Endothelial cell of umbilical vein (primary cell): ENCODE measurements around the gene KCNN3. TPM values are rescaled to one million over a fixed set of nuclear protein-coding genes. Genes with fewer than 3 reads are reported as not detected.

Experiments
- BruUV-seq: library from RNA; stranded (reverse); fragments of 400-500 nt; replicated peaks from 2 replicates; lab custom pipeline; 2021; lab: Mats Ljungman, UMichigan
- CTCF ChIA-PET: fragments of 300-600, 350-600 bp; sonication (Branson Sonifier 250); formaldehyde crosslinking; loops from one replicate; lab custom pipeline; 2021; ENCODE audit warnings: antibody characterized with exemption, inconsistent platforms; lab: Charles Lee
- POLR2A ChIA-PET: fragments of 300-600, 350-600 bp; sonication (Branson Sonifier 250); formaldehyde crosslinking; loops from one replicate; lab custom pipeline; 2021; ENCODE audit warnings: antibody characterized with exemption, inconsistent platforms; lab: Charles Lee
- DNase-seq: peaks from one replicate; pipeline ENCODE4 v3.0.0-alpha.2; 2011; ENCODE audit warnings: low read depth, low spot score
- FAIRE-seq: peaks from 2 replicates; lab custom pipeline; 2011; peaks lifted over from hg19 to GRCh38; lab: Jason Lieb, UNC
- H2AFZ ChIP-seq: 2 replicates; pipeline ENCODE4 v1.6.0; 2012; ENCODE audit warnings: low read depth, low read length, control low read depth, inconsistent platforms
- H3K27ac ChIP-seq: 2 replicates; pipeline ENCODE4 v1.5.1; 2011; ENCODE audit warnings: low read depth, mild to moderate bottlenecking, control low read depth, low read length, moderate library complexity; ENCODE audit not compliant: insufficient read depth
- H3K27me3 ChIP-seq, 2 experiments: 2 replicates each; pipeline versions ENCODE4 v1.6.0 to v1.6.1; 2011; ENCODE audit warnings: low read length in 2 of 2, mixed read lengths in 1 of 2; ENCODE audit not compliant: control insufficient read depth in 2 of 2, insufficient read depth in 2 of 2
- H3K36me3 ChIP-seq, 2 experiments: 2 replicates in 1 of 2; 3 replicates in 1 of 2; pipeline ENCODE4 v1.5.1; 2011; ENCODE audit warnings: low read length in 2 of 2, mild to moderate bottlenecking in 1 of 2, moderate library complexity in 1 of 2; ENCODE audit not compliant: control insufficient read depth in 2 of 2, insufficient read depth in 2 of 2; ENCODE audit errors: extremely low read depth in 1 of 2
- H3K4me1 ChIP-seq: 3 replicates; pipeline ENCODE4 v1.5.1; 2011; ENCODE audit warnings: mild to moderate bottlenecking, low read length; ENCODE audit not compliant: control insufficient read depth, insufficient read depth; ENCODE audit errors: extremely low read depth
- H3K4me2 ChIP-seq: 2 replicates; pipeline ENCODE4 v1.6.1; 2011; ENCODE audit warnings: low read length, control low read depth, mixed read lengths; ENCODE audit not compliant: insufficient read depth
- H3K4me3 ChIP-seq, 3 experiments: fragments of 200-600 bp in 1 of 3; sonication (generic), shearing (Covaris generic) in 1 of 3; replicated peaks in 1 of 3; 2 replicates each; pipeline ENCODE4 v1.5.1; 2011 to 2016; ENCODE audit warnings: control low read depth in 3 of 3, low read length in 3 of 3, mild to moderate bottlenecking in 2 of 3, inconsistent platforms in 1 of 3, low read depth in 1 of 3, moderate library complexity in 1 of 3; ENCODE audit not compliant: insufficient read depth in 1 of 3
- H3K79me2 ChIP-seq: 2 replicates; pipeline ENCODE4 v1.6.0; 2012; ENCODE audit warnings: low read length, inconsistent platforms; ENCODE audit not compliant: control insufficient read depth, insufficient read depth
- H3K9ac ChIP-seq: replicated peaks from 2 replicates; pipeline ENCODE3; 2011; ENCODE audit warnings: low read length, control low read depth; ENCODE audit not compliant: insufficient read depth; ENCODE audit errors: extremely low read depth
- H3K9me1 ChIP-seq: replicated peaks from 3 replicates; pipeline ENCODE4 v1.6.0; 2011; ENCODE audit warnings: mild to moderate bottlenecking, low read length; ENCODE audit not compliant: control insufficient read depth, insufficient read depth; ENCODE audit errors: extremely low read depth
- H3K9me3 ChIP-seq: replicated peaks from 2 replicates; pipeline ENCODE4 v1.5.1; 2012; ENCODE audit warnings: low read length, inconsistent platforms; ENCODE audit not compliant: control insufficient read depth, insufficient read depth
- H4K20me1 ChIP-seq: replicated peaks from 2 replicates; pipeline ENCODE3; 2011; ENCODE audit warnings: mild to moderate bottlenecking, low read length; ENCODE audit not compliant: control insufficient read depth, insufficient read depth; ENCODE audit errors: extremely low read depth
- CTCF ChIP-seq, 2 donors: IDR thresholded peaks; 1 replicate in 1 of 2; 2 replicates in 1 of 2; pipeline ENCODE4 v1.5.1; 2011; ENCODE audit warnings: low read length in 2 of 2, mild to moderate bottlenecking in 2 of 2, moderate library complexity in 2 of 2, control low read depth in 1 of 2, inconsistent platforms in 1 of 2, low read depth in 1 of 2; ENCODE audit not compliant: insufficient read depth in 1 of 2; ENCODE audit errors: extremely low read depth in 1 of 2
- EZH2 ChIP-seq: IDR thresholded peaks from 2 replicates; pipeline ENCODE4 v1.6.1; 2012; ENCODE audit warnings: borderline replicate concordance, low read depth, mild to moderate bottlenecking, moderate library complexity, low read length, inconsistent platforms; ENCODE audit not compliant: severe bottlenecking
- FOS ChIP-seq: IDR thresholded peaks from 2 replicates; pipeline ENCODE4 v1.6.1; 2011; ENCODE audit warnings: mild to moderate bottlenecking, low read length, moderate library complexity, borderline replicate concordance; ENCODE audit not compliant: insufficient read depth
- GATA2 ChIP-seq: IDR thresholded peaks from 2 replicates; pipeline ENCODE4 v1.7.0; 2011; ENCODE audit warnings: low read depth, mild to moderate bottlenecking, moderate library complexity, mixed read lengths, low read length; ENCODE audit not compliant: insufficient read length, insufficient read depth
- JUN ChIP-seq: IDR thresholded peaks from 2 replicates; pipeline ENCODE4 v1.6.1; 2011; ENCODE audit warnings: borderline replicate concordance, low read depth; ENCODE audit not compliant: insufficient read length, insufficient read depth
- MAX ChIP-seq: IDR thresholded peaks from 2 replicates; pipeline ENCODE4 v1.6.1; 2011; ENCODE audit not compliant: insufficient read depth, insufficient read length
- MYC ChIP-seq: IDR thresholded peaks from one replicate; pipeline ENCODE4 v1.6.1; 2011; ENCODE audit warnings: mild to moderate bottlenecking, low read depth, low read length
- POLR2A ChIP-seq: IDR thresholded peaks from 2 replicates; pipeline ENCODE4 v1.6.1; 2012; ENCODE audit warnings: low read depth, mild to moderate bottlenecking, control low read depth, low read length
- POLR2AphosphoS5 ChIP-seq: IDR thresholded peaks from 2 replicates; pipeline ENCODE4 v1.6.1; 2012; ENCODE audit warnings: low read depth, mild to moderate bottlenecking, control low read depth, low read length, moderate library complexity; ENCODE audit not compliant: insufficient read depth
- dilution Hi-C: fragments of 300-500 bp; cut with MboI; formaldehyde crosslinking; loops from one replicate; pipeline ENCODE4 v1.15.0; 2019; ENCODE audit warnings: low sequenced_read_pairs; ENCODE audit not compliant: extremely low pct_ligation_motif_present
- intact Hi-C: fragments of 100-400 bp; cut with micrococcal nuclease; formaldehyde crosslinking; loops from one replicate; pipeline ENCODE4 v1.10.0; 2022
- polyA plus RNA-seq, 4 experiments: library from polyadenylated mRNA; depleted of rRNA in 3 of 4; stranded (reverse) in 3 of 4; unstranded in 1 of 4; fragments of >200 nt; gene quantifications; 2 replicates each; pipeline versions ENCODE4 v1.2.1 to v1.2.3, GENCODE V29; 2011 to 2012; ENCODE audit warnings: missing spikeins in 1 of 4
- total RNA-seq: library from RNA; stranded (reverse); gene quantifications from 2 replicates; pipeline ENCODE4 v1.2.3, GENCODE V29; 2021

Gene KCNN3
- total and polyA plus RNA-seq, 2 donors (not counting 3 experiments of a cell fraction or from before 2014, with no cell fraction given), result 0.91 to 1.1 TPM

- TF ChIP-seq JUN (no peak), GATA2 (no peak), CTCF (IDR thresholded peaks at IDR 0.05; ENCODE audit: extremely low read depth in 1 of 2, insufficient read depth in 1 of 2, low read depth in 1 of 2, low read length in 2 of 2) (no peak), POLR2AphosphoS5 (no peak), MYC (no peak), EZH2 (no peak), POLR2A (no peak), MAX (no peak), FOS (no peak)
- dilution Hi-C loops, result no loop called here
- no peak overlapping the region for H2AFZ ChIP-seq
- H4K20me1 ChIP-seq, result no peaks in the 10 kb centered on the region
- CTCF ChIA-PET, result interaction anchor here (0.8 to 3.0 kb wide), 6 partner anchors 8 to 180 kb away, joined by 3 to 11 read pairs (median 3); no protein-coding TSS in a partner anchor
- H3K79me2 ChIP-seq, result no peaks in the 10 kb centered on the region
- no TSS peak for BruUV-seq
- intact Hi-C loops, result loop anchor here (5.0 kb wide), 1 partner anchor 49 kb away; no protein-coding TSS in a partner anchor
- no peaks in the 10 kb centered on the region for H3K4me1 ChIP-seq
- DNase-seq, result no peak
- POLR2A ChIA-PET, result interaction anchor here (0.6 kb wide), 1 partner anchor 26 kb away, joined by 3 read pairs; no protein-coding TSS in a partner anchor
- no peak overlapping the region for H3K4me3 ChIP-seq
- H3K36me3 ChIP-seq, result no peaks in the 10 kb centered on the region
- no peak overlapping the region for H3K9ac ChIP-seq
- no peak for FAIRE-seq
- H3K9me3 ChIP-seq, result no peaks in the 10 kb centered on the region
- no peaks in the 10 kb centered on the region for H3K9me1 ChIP-seq
- no peak overlapping the region for H3K4me2 ChIP-seq
- no peak overlapping the region for H3K27ac ChIP-seq
- H3K27me3 ChIP-seq, result peaks cover 12 to 40% of the 10 kb centered on the region in 2 experiments
Observed at GRCh38 chr1:154698320-154699096, 171.6 kb downstream of the KCNN3 start.
